Sigmoid colon (tissue), 3 donors: ENCODE results near the gene DNAAF1.

Source experiments
- CTCF ChIP-seq, 4 experiments: fragments of 450-650 bp in 3 of 4; fragments of 200-600 bp in 1 of 4; IDR thresholded peaks; one replicate each; pipeline ENCODE4 v1.5.1; 2016 to 2019; ENCODE audit warnings: antibody characterized with exemption in 4 of 4, mild to moderate bottlenecking in 3 of 4, moderate library complexity in 2 of 4
- POLR2A ChIP-seq, 2 donors: fragments of 450-650 bp; IDR thresholded peaks; one replicate each; pipeline ENCODE4 v1.6.1; 2016; ENCODE audit warnings: antibody characterized with exemption in 2 of 2, mild to moderate bottlenecking in 2 of 2, moderate library complexity in 2 of 2

GRCh38 chr16:84183572-84183875, 38.4 kb downstream of the DNAAF1 start:
- TF ChIP-seq CTCF (IDR thresholded peaks at IDR 0.05) (no peak), POLR2A (IDR thresholded peaks at IDR 0.05) (no peak)
